ENCODE data around the gene HBA1. TPM values are rescaled to one million over a fixed set of nuclear protein-coding genes. Genes with fewer than 3 reads are reported as not detected.

The HBA1 gene
- total RNA-seq, 4 donors from 2014 or later: 56.8 to 998 (median 122) TPM

- DNase-seq (ENCODE audit: low spot score) (no peak), ATAC-seq (ENCODE audit: low FRiP score) (no peak)
- no peak for TF ChIP-seq CTCF (IDR thresholded peaks at IDR 0.05)
Observed at GRCh38 chr16:180101-180675, 3.7 kb downstream of the HBA1 start, which contains the start of gene HBQ1. TSS of gene HBQ1 (plus strand) at chr16:180459. CDS start at chr16:180487, 28 bp downstream.

- TF ChIP-seq CTCF (IDR thresholded peaks at IDR 0.05): no peak
- ATAC-seq (ENCODE audit: low FRiP score): peak; percentile 57
- DNase-seq (ENCODE audit: low spot score): no peak
Observed at GRCh38 chr16:180681-181564, 4.4 kb downstream of the HBA1 start.

GRCh38 chr16:181565-182021 is 5.1 kb downstream of the HBA1 start:
- TF ChIP-seq CTCF (IDR thresholded peaks at IDR 0.05): peak in 2 of 3 donors; percentile 59 to 90
- ATAC-seq (ENCODE audit: low FRiP score): no peak
- DNase-seq (ENCODE audit: low spot score): peak; percentile 64

GRCh38 chr16:183005-183404 is 6.5 kb downstream of the HBA1 start:
- TF ChIP-seq CTCF (IDR thresholded peaks at IDR 0.05): no peak
- DNase-seq (ENCODE audit: low spot score): no peak
- no peak for ATAC-seq (ENCODE audit: low FRiP score)

GRCh38 chr16:185213-185612 is 8.7 kb downstream of the HBA1 start:
- ATAC-seq (ENCODE audit: low FRiP score): no peak
- TF ChIP-seq CTCF (IDR thresholded peaks at IDR 0.05): no peak
- DNase-seq (ENCODE audit: low spot score): no peak

- ATAC-seq (ENCODE audit: low FRiP score): no peak
Observed at GRCh38 chr16:185691-186090, 9.2 kb downstream of the HBA1 start.

More at GRCh38 chr16:185691-186090, 9.2 kb downstream of the HBA1 start:
- no peak for DNase-seq (ENCODE audit: low spot score)
- no peak for TF ChIP-seq CTCF (IDR thresholded peaks at IDR 0.05)
